H9 (cell line): Measurements from ENCODE around the gene ZC3H7B. TPM values are rescaled to one million over a fixed set of nuclear protein-coding genes. Genes with fewer than 3 reads are reported as not detected.

Experiments
- DNase-seq: peaks from one replicate; pipeline ENCODE4 v3.0.0-alpha.2; 2017
- H2AFZ ChIP-seq: one replicate; pipeline ENCODE4 v1.6.1; 2013; ENCODE audit warnings: mild to moderate bottlenecking, low read length, control low read depth, moderate library complexity
- H2AK5ac ChIP-seq: 2 replicates; pipeline ENCODE4 v1.6.1; 2013; ENCODE audit warnings: low read length, control low read depth, mixed read lengths; ENCODE audit not compliant: insufficient read length
- H2BK120ac ChIP-seq: one replicate; pipeline ENCODE4 v1.6.1; 2013; ENCODE audit warnings: low read depth, mild to moderate bottlenecking, low read length, control low read depth, inconsistent platforms; ENCODE audit not compliant: poor library complexity, severe bottlenecking
- H2BK12ac ChIP-seq: 2 replicates; pipeline ENCODE4 v1.6.1; 2013; ENCODE audit warnings: low read length, control low read depth, mixed read lengths, low read depth; ENCODE audit not compliant: insufficient read length
- H2BK15ac ChIP-seq: 2 replicates; pipeline ENCODE4 v1.6.1; 2013; ENCODE audit warnings: low read depth, low read length, control low read depth
- H2BK20ac ChIP-seq: one replicate; pipeline ENCODE4 v1.6.1; 2013; ENCODE audit warnings: low read depth, mild to moderate bottlenecking, low read length, control low read depth, inconsistent platforms; ENCODE audit not compliant: poor library complexity, severe bottlenecking
- H2BK5ac ChIP-seq: 2 replicates; pipeline ENCODE4 v1.6.1; 2013; ENCODE audit warnings: low read length, control low read depth, mixed read lengths; ENCODE audit not compliant: insufficient read length
- H3K14ac ChIP-seq: 2 replicates; pipeline ENCODE4 v1.6.1; 2013; ENCODE audit warnings: low read length, control low read depth; ENCODE audit not compliant: insufficient read depth
- H3K18ac ChIP-seq: 2 replicates; pipeline ENCODE4 v1.6.1; 2013; ENCODE audit warnings: low read depth, mild to moderate bottlenecking, mixed read lengths, low read length, control low read depth; ENCODE audit not compliant: insufficient read length
- H3K23ac ChIP-seq: 2 replicates; pipeline ENCODE4 v1.6.1; 2013; ENCODE audit warnings: low read length, control low read depth, mixed read lengths, low read depth; ENCODE audit not compliant: insufficient read length
- H3K23me2 ChIP-seq: 2 replicates; pipeline ENCODE4 v1.6.1; 2013; ENCODE audit warnings: low read depth, mild to moderate bottlenecking, mixed read lengths, low read length, control low read depth; ENCODE audit not compliant: insufficient read length, poor library complexity, severe bottlenecking
- H3K27ac ChIP-seq: 2 replicates; pipeline ENCODE4 v1.5.1; 2013; ENCODE audit warnings: low read length, control low read depth, mixed read lengths, low read depth; ENCODE audit not compliant: insufficient read length
- H3K27me3 ChIP-seq: 2 replicates; pipeline ENCODE4 v1.6.1; 2013; ENCODE audit warnings: low read length, control low read depth, inconsistent platforms; ENCODE audit not compliant: insufficient read depth
- H3K4ac ChIP-seq: 2 replicates; pipeline ENCODE4 v1.6.1; 2013; ENCODE audit warnings: low read depth, mild to moderate bottlenecking, control low read depth, inconsistent platforms, low read length, moderate library complexity
- H3K4me1 ChIP-seq: 2 replicates; pipeline ENCODE4 v1.6.1; 2013; ENCODE audit warnings: low read length, control low read depth, inconsistent platforms; ENCODE audit not compliant: insufficient read depth
- H3K4me2 ChIP-seq: 2 replicates; pipeline ENCODE4 v1.6.1; 2013; ENCODE audit warnings: low read length, control low read depth, mixed read lengths; ENCODE audit not compliant: insufficient read length, insufficient read depth
- H3K56ac ChIP-seq: 2 replicates; pipeline ENCODE4 v1.6.1; 2013; ENCODE audit warnings: low read depth, mild to moderate bottlenecking, mixed read lengths, low read length, control low read depth; ENCODE audit not compliant: insufficient read length
- H3K79me1 ChIP-seq: 2 replicates; pipeline ENCODE4 v1.6.1; 2013; ENCODE audit warnings: low read depth, mild to moderate bottlenecking, moderate library complexity, low read length, control low read depth, inconsistent platforms; ENCODE audit not compliant: insufficient read depth, poor library complexity, severe bottlenecking
- H3K79me2 ChIP-seq: 2 replicates; pipeline ENCODE4 v1.6.1; 2013; ENCODE audit warnings: low read length, control low read depth, inconsistent platforms; ENCODE audit not compliant: insufficient read depth
- H3K9ac ChIP-seq: 2 replicates; pipeline ENCODE4 v1.6.1; 2013; ENCODE audit warnings: low read length, control low read depth, mixed read lengths; ENCODE audit not compliant: insufficient read length; ENCODE audit errors: extremely low read depth
- H3K9me3 ChIP-seq: one replicate; pipeline ENCODE4 v1.6.1; 2013; ENCODE audit warnings: low read depth, low read length, inconsistent platforms; ENCODE audit not compliant: control insufficient read depth
- H3T11ph ChIP-seq: one replicate; pipeline ENCODE4 v1.6.1; 2013; ENCODE audit warnings: mild to moderate bottlenecking, low read length, control low read depth, inconsistent platforms
- H4K20me1 ChIP-seq: one replicate; pipeline ENCODE4 v1.6.1; 2013; ENCODE audit not compliant: control insufficient read depth, insufficient read length, insufficient read depth
- H4K5ac ChIP-seq: 2 replicates; pipeline ENCODE4 v1.6.1; 2013; ENCODE audit warnings: low read depth, mild to moderate bottlenecking, mixed read lengths, low read length, control low read depth; ENCODE audit not compliant: insufficient read length
- H4K8ac ChIP-seq: replicated peaks from 2 replicates; pipeline ENCODE4 v1.6.1; 2013; ENCODE audit warnings: low read length, control low read depth, mixed read lengths, low read depth; ENCODE audit not compliant: insufficient read length
- H4K91ac ChIP-seq: 2 replicates; pipeline ENCODE4 v1.6.1; 2013; ENCODE audit warnings: low read depth, mild to moderate bottlenecking, moderate library complexity, mixed read lengths, low read length, control low read depth; ENCODE audit not compliant: insufficient read length
- H3K27ac Mint-ChIP-seq, 3 experiments: 2 replicates in 2 of 3; 3 replicates in 1 of 3; pipeline ENCODE4 v1.8.0; 2020 to 2021; ENCODE audit warnings: mixed read lengths in 3 of 3, mild to moderate bottlenecking in 1 of 3, moderate library complexity in 1 of 3
- H3K27me3 Mint-ChIP-seq: 2 replicates; pipeline ENCODE4 v1.8.0; 2021; ENCODE audit warnings: low read depth, mild to moderate bottlenecking, moderate library complexity, mixed read lengths
- H3K36me3 Mint-ChIP-seq, 3 experiments: 2 replicates in 2 of 3; 3 replicates in 1 of 3; pipeline ENCODE4 v1.8.0; 2020 to 2021; ENCODE audit warnings: low read depth in 3 of 3, mixed read lengths in 3 of 3; ENCODE audit not compliant: insufficient read depth in 1 of 3
- H3K4me1 Mint-ChIP-seq, 2 experiments: 2 replicates each; pipeline ENCODE4 v1.8.0; 2020; ENCODE audit warnings: mixed read lengths in 2 of 2
- H3K4me3 Mint-ChIP-seq, 2 experiments: 2 replicates in 1 of 2; 3 replicates in 1 of 2; pipeline ENCODE4 v1.8.0; 2020 to 2021; ENCODE audit warnings: mild to moderate bottlenecking in 2 of 2, mixed read lengths in 2 of 2, moderate library complexity in 1 of 2
- H3K9me3 Mint-ChIP-seq, 2 experiments: 2 replicates in 1 of 2; 3 replicates in 1 of 2; pipeline ENCODE4 v1.8.0; 2020; ENCODE audit warnings: mild to moderate bottlenecking in 2 of 2, mixed read lengths in 2 of 2, moderate library complexity in 1 of 2
- WGBS: extraction: QIAGEN DNeasy Blood & Tissue Kit; methylation state at CpG from one replicate; pipeline ENCODE4 v1.1.7; 2013; ENCODE audit warnings: missing lambda C conversion rate, low lambda C conversion rate, mixed read lengths; ENCODE audit not compliant: insufficient read length; ENCODE audit errors: extremely low coverage; 5-methylcytosine and 5-hydroxymethylcytosine counted together
- total RNA-seq: library from RNA; stranded (reverse); gene quantifications from 2 replicates; pipeline ENCODE4 v1.2.1, GENCODE V29; 2021
- TF ChIP-seq, protein P1 (sequence below): fragments of 200-600 bp; sonication (generic); conservative IDR thresholded peaks from 3 replicates; pipeline ENCODE4 v1.8.0; 2021; ENCODE audit warnings: antibody characterized with exemption, mild to moderate bottlenecking

ZC3H7B gene
- total RNA-seq, 1 experiment from 2014 or later, result 69.3 TPM

- no peak overlapping the region for H4K5ac ChIP-seq
- H3K79me2 ChIP-seq, result no peaks in the 10 kb centered on the region
- Mint-ChIP-seq H3K4me1 (no peaks in the 10 kb centered on the region), H3K4me3 (no peak overlapping the region), H3K9me3 (no peaks in the 10 kb centered on the region), H3K27ac (no peak overlapping the region), H3K27me3 (no peaks in the 10 kb centered on the region; the same call in 1 of the 2 replicates), H3K36me3 (peaks cover 59 to 97% (median 90%) of the 10 kb centered on the region in 3 experiments)
- H2BK20ac ChIP-seq, result no peak overlapping the region
- TF ChIP-seq, protein P1, sequence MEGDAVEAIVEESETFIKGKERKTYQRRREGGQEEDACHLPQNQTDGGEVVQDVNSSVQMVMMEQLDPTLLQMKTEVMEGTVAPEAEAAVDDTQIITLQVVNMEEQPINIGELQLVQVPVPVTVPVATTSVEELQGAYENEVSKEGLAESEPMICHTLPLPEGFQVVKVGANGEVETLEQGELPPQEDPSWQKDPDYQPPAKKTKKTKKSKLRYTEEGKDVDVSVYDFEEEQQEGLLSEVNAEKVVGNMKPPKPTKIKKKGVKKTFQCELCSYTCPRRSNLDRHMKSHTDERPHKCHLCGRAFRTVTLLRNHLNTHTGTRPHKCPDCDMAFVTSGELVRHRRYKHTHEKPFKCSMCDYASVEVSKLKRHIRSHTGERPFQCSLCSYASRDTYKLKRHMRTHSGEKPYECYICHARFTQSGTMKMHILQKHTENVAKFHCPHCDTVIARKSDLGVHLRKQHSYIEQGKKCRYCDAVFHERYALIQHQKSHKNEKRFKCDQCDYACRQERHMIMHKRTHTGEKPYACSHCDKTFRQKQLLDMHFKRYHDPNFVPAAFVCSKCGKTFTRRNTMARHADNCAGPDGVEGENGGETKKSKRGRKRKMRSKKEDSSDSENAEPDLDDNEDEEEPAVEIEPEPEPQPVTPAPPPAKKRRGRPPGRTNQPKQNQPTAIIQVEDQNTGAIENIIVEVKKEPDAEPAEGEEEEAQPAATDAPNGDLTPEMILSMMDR, result no peak
- H3K79me1 ChIP-seq, result no peaks in the 10 kb centered on the region
- no peak overlapping the region for H2BK15ac ChIP-seq
- no peaks in the 10 kb centered on the region for H3K23me2 ChIP-seq
- H3K56ac ChIP-seq, result no peak overlapping the region
- no peak overlapping the region for H2BK5ac ChIP-seq
- no peak overlapping the region for H2AK5ac ChIP-seq
- no peak overlapping the region for H3K4ac ChIP-seq
- no peak overlapping the region for H2AFZ ChIP-seq
- no peak overlapping the region for H4K91ac ChIP-seq
- no peak overlapping the region for H3K23ac ChIP-seq
- H3K4me1 ChIP-seq, result no peaks in the 10 kb centered on the region
- no peak overlapping the region for H3T11ph ChIP-seq
- WGBS, result no CpG with 5 or more reads among the region's 15 CpGs
- H3K14ac ChIP-seq, result no peak overlapping the region
- H3K9ac ChIP-seq, result no peak overlapping the region
- H2BK120ac ChIP-seq, result no peak overlapping the region
- no peak overlapping the region for H4K8ac ChIP-seq
- DNase-seq, result no peak
- no peak overlapping the region for H3K18ac ChIP-seq
- H2BK12ac ChIP-seq, result no peak overlapping the region
- H4K20me1 ChIP-seq, result no peaks in the 10 kb centered on the region
- H3K27me3 ChIP-seq, result no peaks in the 10 kb centered on the region
- no peak overlapping the region for H3K27ac ChIP-seq
- H3K9me3 ChIP-seq, result no peaks in the 10 kb centered on the region
- no peak overlapping the region for H3K4me2 ChIP-seq
Measured at GRCh38 chr22:41264408-41264941, 36.9 kb upstream of the ZC3H7B start.
